WTC11 (cell line): Measurements from ENCODE around the gene KIFBP.

ENCODE experiments used
- ATF1 ChIP-seq: sonication (generic); formaldehyde crosslinking; IDR thresholded peaks from 2 replicates; pipeline ENCODE4 v1.8.1; 2023; ENCODE audit warnings: mild to moderate bottlenecking, moderate library complexity, missing genetic modification reagents
- ATF3 ChIP-seq: sonication (generic); formaldehyde crosslinking; conservative IDR thresholded peaks from 2 replicates; pipeline ENCODE4 v1.8.1; 2022; ENCODE audit warnings: mild to moderate bottlenecking, missing genetic modification reagents
- ATF6 ChIP-seq: sonication (generic); formaldehyde crosslinking; IDR thresholded peaks from 2 replicates; pipeline ENCODE4 v1.8.1; 2023; ENCODE audit warnings: mild to moderate bottlenecking, missing genetic modification reagents
- CTCF ChIP-seq: fragments of 200-600 bp; IDR thresholded peaks from 2 replicates; pipeline ENCODE4 v1.8.0; 2022; ENCODE audit warnings: antibody characterized with exemption
- E2F4 ChIP-seq: sonication (generic); formaldehyde crosslinking; IDR thresholded peaks from 2 replicates; pipeline ENCODE4 v1.8.1; 2022; ENCODE audit warnings: low read depth, mild to moderate bottlenecking, moderate library complexity, missing genetic modification reagents, borderline replicate concordance
- E2F5 ChIP-seq: sonication (generic); formaldehyde crosslinking; IDR thresholded peaks from 2 replicates; pipeline ENCODE4 v1.8.1; 2022; ENCODE audit warnings: mild to moderate bottlenecking, moderate library complexity, missing genetic modification reagents
- ERG ChIP-seq: fragments of 250-450 bp; sonication (Bioruptor Pico); IDR thresholded peaks from 2 replicates; pipeline ENCODE4 v1.8.0; 2021; ENCODE audit warnings: mild to moderate bottlenecking
- MYBL2 ChIP-seq: sonication (generic); formaldehyde crosslinking; IDR thresholded peaks from 2 replicates; pipeline ENCODE4 v1.8.1; 2023; ENCODE audit warnings: mild to moderate bottlenecking, moderate library complexity, missing genetic modification reagents
- NR2C2 ChIP-seq: sonication (generic); formaldehyde crosslinking; IDR thresholded peaks from 2 replicates; pipeline ENCODE4 v1.8.0; 2022; ENCODE audit warnings: mild to moderate bottlenecking, missing genetic modification reagents
- ZNF416 ChIP-seq: fragments of 250-450 bp; sonication (Bioruptor Pico); IDR thresholded peaks from 2 replicates; pipeline ENCODE4 v1.9.0; 2021; ENCODE audit warnings: mild to moderate bottlenecking, inconsistent platforms

GRCh38 chr10:69018613-69019012 lies 30.0 kb downstream of the KIFBP start:
- TF ChIP-seq MYBL2, result no peak
- no peak for TF ChIP-seq ZNF416
- TF ChIP-seq CTCF, result no peak
- no peak for TF ChIP-seq NR2C2
- no peak for TF ChIP-seq ATF6 (CRISPR knock-in tag)
- no peak for TF ChIP-seq E2F4 (CRISPR knock-in tag)
- TF ChIP-seq ERG (CRISPR knock-in tag), result no peak
- TF ChIP-seq E2F5 (CRISPR knock-in tag), result no peak
- no peak for TF ChIP-seq ATF1 (CRISPR knock-in tag)
- TF ChIP-seq ATF3 (CRISPR knock-in tag), result no peak
